GM23338 (cell line): ENCODE results near the gene SLC39A11. TPM values are rescaled to one million over a fixed set of nuclear protein-coding genes. Genes with fewer than 3 reads are reported as not detected.

Source experiments
- ATAC-seq: fragments of 200-7000 bp; cut with Tn5 transposase; 3 replicates; pipeline ENCODE4 v1.9.1; 2020
- DNase-seq: peaks from one replicate; pipeline ENCODE4 v3.0.0-alpha.2; 2015; ENCODE audit warnings: low spot score
- H2AFZ ChIP-seq: fragments of 200-600 bp; sonication (generic); 2 replicates; pipeline ENCODE4 v1.8.0; 2016; ENCODE audit warnings: antibody characterized with exemption, mild to moderate bottlenecking, moderate library complexity
- H3F3A ChIP-seq: fragments of 200-600 bp; sonication (generic); replicated peaks from 2 replicates; pipeline ENCODE4 v1.8.0; 2017; ENCODE audit warnings: antibody characterized with exemption, mixed run types, low read depth
- H3K27ac ChIP-seq: fragments of 200-600 bp; sonication (generic); 2 replicates; pipeline ENCODE4 v1.6.1; 2016; ENCODE audit warnings: low read depth
- H3K27me3 ChIP-seq: fragments of 200-600 bp; sonication (generic); 2 replicates; pipeline ENCODE4 v1.8.0; 2016; ENCODE audit warnings: mild to moderate bottlenecking, mixed run types, moderate library complexity; ENCODE audit not compliant: insufficient read depth
- H3K36me3 ChIP-seq: fragments of 200-600 bp; sonication (generic); 2 replicates; pipeline ENCODE4 v1.8.0; 2016; ENCODE audit warnings: mild to moderate bottlenecking; ENCODE audit not compliant: insufficient read depth
- H3K4me1 ChIP-seq: fragments of 200-600 bp; sonication (generic); 2 replicates; pipeline ENCODE4 v1.8.0; 2016; ENCODE audit warnings: mild to moderate bottlenecking, moderate library complexity; ENCODE audit not compliant: insufficient read depth
- H3K4me2 ChIP-seq: fragments of 200-600 bp; sonication (generic); 2 replicates; pipeline ENCODE4 v1.7.1; 2017; ENCODE audit warnings: mixed run types
- H3K4me3 ChIP-seq: fragments of 200-600 bp; sonication (generic); 2 replicates; pipeline ENCODE4 v1.6.1; 2016; ENCODE audit warnings: mixed run types
- H3K79me2 ChIP-seq: fragments of 200-600 bp; sonication (generic); replicated peaks from 2 replicates; pipeline ENCODE4 v1.8.0; 2017; ENCODE audit warnings: mild to moderate bottlenecking; ENCODE audit not compliant: insufficient read depth
- H3K9me2 ChIP-seq: fragments of 200-600 bp; sonication (generic); 2 replicates; pipeline ENCODE4 v1.8.0; 2017; ENCODE audit not compliant: insufficient read depth
- H4K20me1 ChIP-seq: fragments of 200-600 bp; sonication (generic); replicated peaks from 2 replicates; pipeline ENCODE4 v1.8.0; 2017; ENCODE audit warnings: mild to moderate bottlenecking; ENCODE audit not compliant: insufficient read depth
- H3K27ac Mint-ChIP-seq: 2 replicates; pipeline ENCODE4 v1.8.0; 2020; ENCODE audit warnings: inconsistent platforms, mild to moderate bottlenecking, moderate library complexity, mixed read lengths
- H3K27me3 Mint-ChIP-seq: 3 replicates; pipeline ENCODE4 v1.8.0; 2022; ENCODE audit warnings: low read depth, mild to moderate bottlenecking, moderate library complexity, mixed read lengths, inconsistent platforms; ENCODE audit not compliant: insufficient read depth, poor library complexity
- H3K36me3 Mint-ChIP-seq: 3 replicates; pipeline ENCODE4 v1.8.0; 2021; ENCODE audit warnings: low read depth, mild to moderate bottlenecking, inconsistent platforms, moderate library complexity, mixed read lengths
- H3K4me1 Mint-ChIP-seq: 3 replicates; pipeline ENCODE4 v1.8.0; 2020; ENCODE audit warnings: mild to moderate bottlenecking, inconsistent platforms, mixed read lengths
- H3K4me3 Mint-ChIP-seq: 3 replicates; pipeline ENCODE4 v1.8.0; 2021; ENCODE audit warnings: moderate library complexity, mild to moderate bottlenecking, inconsistent platforms, mixed read lengths
- H3K9me3 Mint-ChIP-seq: 3 replicates; pipeline ENCODE4 v1.8.0; 2020; ENCODE audit warnings: moderate library complexity, mild to moderate bottlenecking, inconsistent platforms, mixed read lengths
- CREB1 ChIP-seq: fragments of 250-450 bp; sonication (Bioruptor Pico); IDR thresholded peaks from 2 replicates; pipeline ENCODE4 v1.5.0; 2020; ENCODE audit warnings: low read depth, mild to moderate bottlenecking, moderate library complexity
- ETS1 ChIP-seq: IDR thresholded peaks from 2 replicates; pipeline ENCODE4 v1.6.1; 2016; ENCODE audit warnings: antibody characterized with exemption
- EZH2 ChIP-seq: fragments of 200-600 bp; sonication (generic); IDR thresholded peaks from one replicate; pipeline ENCODE4 v1.8.0; 2017; ENCODE audit warnings: antibody characterized with exemption, mild to moderate bottlenecking, low read depth; ENCODE audit not compliant: unreplicated experiment
- EZH2phosphoT487 ChIP-seq: fragments of 200-600 bp; sonication (generic); IDR thresholded peaks from one replicate; pipeline ENCODE4 v1.8.1; 2018; ENCODE audit warnings: antibody characterized with exemption; ENCODE audit not compliant: unreplicated experiment
- JUNB ChIP-seq: IDR thresholded peaks from one replicate; pipeline ENCODE4 v1.6.1; 2016; ENCODE audit warnings: antibody characterized with exemption; ENCODE audit not compliant: unreplicated experiment
- NANOG ChIP-seq: IDR thresholded peaks from 2 replicates; pipeline ENCODE4 v1.6.1; 2016; ENCODE audit warnings: antibody characterized with exemption, borderline replicate concordance
- POLR2AphosphoS5 ChIP-seq: IDR thresholded peaks from 2 replicates; pipeline ENCODE4 v1.6.1; 2016; ENCODE audit warnings: antibody characterized with exemption, low read depth
- REST ChIP-seq: IDR thresholded peaks from one replicate; pipeline ENCODE4 v1.6.1; 2018; ENCODE audit warnings: antibody characterized with exemption; ENCODE audit not compliant: unreplicated experiment
- STAT1 ChIP-seq: IDR thresholded peaks from one replicate; pipeline ENCODE4 v1.6.1; 2016; ENCODE audit warnings: antibody characterized with exemption; ENCODE audit not compliant: unreplicated experiment
- ZNF331 ChIP-seq: fragments of 250-450 bp; sonication (Bioruptor Pico); IDR thresholded peaks from 2 replicates; pipeline ENCODE4 v1.5.0; 2020; ENCODE audit warnings: low read depth, mild to moderate bottlenecking, moderate library complexity
- ZNF462 ChIP-seq: fragments of 250-450 bp; sonication (Bioruptor Pico); IDR thresholded peaks from 2 replicates; pipeline ENCODE4 v1.5.0; 2020; ENCODE audit warnings: mild to moderate bottlenecking, moderate library complexity
- polyA plus RNA-seq: library from polyadenylated mRNA; unstranded; fragments of >200 nt; fragmentation: Nextera tagmentation; extraction: Ambion mirVana; gene quantifications from 2 replicates; pipeline ENCODE4 v1.2.1, GENCODE V29; 2016
- total RNA-seq: library from RNA; depleted of rRNA; stranded (reverse); fragments of >200 nt; shearing (Covaris generic); gene quantifications from 2 replicates; pipeline ENCODE4 v1.2.3, GENCODE V29; 2014

SLC39A11 gene
- total and polyA plus RNA-seq, 2 experiments from 2014 or later = 10.8 to 18.1 TPM

- TF ChIP-seq ZNF462 (CRISPR knock-in tag) (no peak), STAT1 (no peak), POLR2AphosphoS5 (no peak), JUNB (no peak), NANOG (no peak), EZH2 (no peak), ETS1 (no peak), CREB1 (CRISPR knock-in tag) (no peak), ZNF331 (CRISPR knock-in tag) (no peak), EZH2phosphoT487 (no peak)
Observed at GRCh38 chr17:72759301-72759700, 333.2 kb downstream of the SLC39A11 start (continued).

- ATAC-seq (no peak), DNase-seq (no peak)
- Mint-ChIP-seq H3K9me3 (no peaks in the 10 kb centered on the region; the same call in 1 of the 3 replicates), H3K36me3 (peaks cover 3% of the 10 kb centered on the region; the same call in 1 of the 3 replicates), H3K27ac (no peak overlapping the region), H3K4me3 (no peak overlapping the region), H3K27me3 (peaks cover 2% of the 10 kb centered on the region), H3K4me1 (no peaks in the 10 kb centered on the region)
- no peaks in the 10 kb centered on the region for H3K4me1 ChIP-seq
- no peak overlapping the region for H3K27ac ChIP-seq
- no peaks in the 10 kb centered on the region for H3K9me2 ChIP-seq
- H3K79me2 ChIP-seq = no peaks in the 10 kb centered on the region
- no peak overlapping the region for H2AFZ ChIP-seq
- no peaks in the 10 kb centered on the region for H4K20me1 ChIP-seq
- H3K4me3 ChIP-seq = no peak overlapping the region
- no peak overlapping the region for H3K4me2 ChIP-seq
- no peaks in the 10 kb centered on the region for H3F3A ChIP-seq
- TF ChIP-seq EZH2phosphoT487 (no peak), REST (no peak)
- no peaks in the 10 kb centered on the region for H3K36me3 ChIP-seq
- no peaks in the 10 kb centered on the region for H3K27me3 ChIP-seq
Observed at GRCh38 chr17:72756256-72756655, 336.2 kb downstream of the SLC39A11 start.
